GM18520 (cell line): ENCODE results near the gene SPINT2.

Experiments
- ATAC-seq: cut with Tn5 transposase; IDR thresholded peaks from one replicate; pipeline ENCODE4 v1.9.1; 2021; ENCODE audit not compliant: unreplicated experiment

Gene SPINT2

DNA sequence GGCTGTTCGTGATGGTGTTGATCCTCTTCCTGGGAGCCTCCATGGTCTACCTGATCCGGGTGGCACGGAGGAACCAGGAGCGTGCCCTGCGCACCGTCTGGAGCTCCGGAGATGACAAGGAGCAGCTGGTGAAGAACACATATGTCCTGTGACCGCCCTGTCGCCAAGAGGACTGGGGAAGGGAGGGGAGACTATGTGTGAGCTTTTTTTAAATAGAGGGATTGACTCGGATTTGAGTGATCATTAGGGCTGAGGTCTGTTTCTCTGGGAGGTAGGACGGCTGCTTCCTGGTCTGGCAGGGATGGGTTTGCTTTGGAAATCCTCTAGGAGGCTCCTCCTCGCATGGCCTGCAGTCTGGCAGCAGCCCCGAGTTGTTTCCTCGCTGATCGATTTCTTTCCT, 27.5 kb downstream of the SPINT2 start:
- ATAC-seq, result no peak

DNA sequence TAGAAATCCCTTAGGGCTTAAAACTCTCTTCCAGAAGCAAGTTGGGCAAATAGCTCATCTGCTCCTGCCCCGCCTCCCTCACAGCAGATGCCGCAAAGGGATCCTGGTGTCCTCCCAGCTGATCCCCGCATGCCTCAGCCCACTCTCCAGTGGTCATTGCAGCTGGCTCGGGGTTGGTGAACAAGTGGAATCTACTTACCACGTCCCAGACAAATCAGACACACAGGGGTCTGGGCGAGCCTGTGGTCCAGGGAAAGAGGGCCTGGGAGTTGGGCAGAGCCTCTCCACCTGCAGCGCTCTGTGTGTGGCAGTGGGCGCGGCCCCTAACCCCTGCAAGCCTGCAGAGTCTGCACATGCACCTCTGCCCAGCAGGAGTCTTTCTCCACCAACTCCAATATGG, 28.9 kb downstream of the SPINT2 start:
- no peak for ATAC-seq

DNA sequence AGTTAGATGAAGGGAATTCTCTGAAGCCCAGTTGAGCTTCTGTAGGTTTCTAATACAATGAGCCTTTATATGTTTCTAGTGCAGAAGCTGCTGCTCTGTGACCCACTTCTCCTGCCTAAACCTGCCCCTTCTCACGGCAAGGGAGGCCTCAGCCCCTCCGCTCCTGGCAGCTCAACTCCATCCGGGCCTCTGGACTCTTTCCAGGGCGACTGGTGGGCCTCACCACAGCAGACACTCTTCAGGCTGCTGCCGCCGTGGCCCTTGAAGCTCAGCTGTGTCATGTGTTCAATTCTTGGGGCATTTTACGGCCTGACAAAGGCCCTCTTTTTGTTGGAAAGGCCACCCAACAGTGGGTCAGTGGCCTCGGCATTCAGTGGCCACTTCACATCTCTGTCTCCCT, 29.7 kb downstream of the SPINT2 start:
- no peak for ATAC-seq

DNA sequence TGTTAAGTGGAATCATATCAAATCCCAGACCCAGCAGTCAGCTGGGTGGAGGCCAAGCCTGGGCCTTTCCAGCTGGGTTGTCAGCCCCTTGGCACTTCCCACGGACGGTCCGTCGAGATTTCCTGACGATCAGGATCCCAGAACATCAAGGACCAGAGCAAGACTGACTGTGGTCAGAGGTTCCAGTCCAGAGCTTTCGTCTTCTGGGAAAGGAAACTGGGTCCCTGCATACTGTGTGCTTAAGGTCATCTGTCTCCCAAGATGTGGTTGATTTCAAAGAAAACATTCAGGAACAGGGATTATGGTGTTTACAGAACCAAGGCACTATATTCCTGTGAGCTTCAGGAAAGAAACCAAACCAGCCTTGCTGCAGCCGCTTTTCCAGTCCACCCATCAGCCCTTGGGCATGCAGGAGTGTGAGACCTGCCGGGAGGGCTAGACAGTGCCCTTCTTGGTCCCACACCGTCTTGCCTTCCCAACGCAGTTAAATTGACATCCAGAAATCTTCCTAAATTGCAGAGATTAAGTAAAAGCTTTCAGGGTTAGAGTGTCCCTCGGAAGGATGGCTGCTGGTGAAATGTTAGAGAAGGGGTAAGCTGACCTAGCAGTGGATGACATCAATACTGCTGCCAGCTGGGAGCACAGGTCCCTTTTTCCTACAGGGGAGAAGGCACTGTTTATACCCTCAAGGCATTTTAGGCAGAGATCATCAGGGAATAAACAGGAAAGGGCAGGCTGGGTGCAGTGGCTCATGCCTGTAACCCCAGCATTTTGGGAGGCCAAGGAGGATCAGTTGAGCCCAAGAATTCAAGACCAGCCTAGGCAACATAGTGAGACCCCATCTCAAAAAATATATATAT, 34.7 kb downstream of the SPINT2 start:
- no peak for ATAC-seq

DNA sequence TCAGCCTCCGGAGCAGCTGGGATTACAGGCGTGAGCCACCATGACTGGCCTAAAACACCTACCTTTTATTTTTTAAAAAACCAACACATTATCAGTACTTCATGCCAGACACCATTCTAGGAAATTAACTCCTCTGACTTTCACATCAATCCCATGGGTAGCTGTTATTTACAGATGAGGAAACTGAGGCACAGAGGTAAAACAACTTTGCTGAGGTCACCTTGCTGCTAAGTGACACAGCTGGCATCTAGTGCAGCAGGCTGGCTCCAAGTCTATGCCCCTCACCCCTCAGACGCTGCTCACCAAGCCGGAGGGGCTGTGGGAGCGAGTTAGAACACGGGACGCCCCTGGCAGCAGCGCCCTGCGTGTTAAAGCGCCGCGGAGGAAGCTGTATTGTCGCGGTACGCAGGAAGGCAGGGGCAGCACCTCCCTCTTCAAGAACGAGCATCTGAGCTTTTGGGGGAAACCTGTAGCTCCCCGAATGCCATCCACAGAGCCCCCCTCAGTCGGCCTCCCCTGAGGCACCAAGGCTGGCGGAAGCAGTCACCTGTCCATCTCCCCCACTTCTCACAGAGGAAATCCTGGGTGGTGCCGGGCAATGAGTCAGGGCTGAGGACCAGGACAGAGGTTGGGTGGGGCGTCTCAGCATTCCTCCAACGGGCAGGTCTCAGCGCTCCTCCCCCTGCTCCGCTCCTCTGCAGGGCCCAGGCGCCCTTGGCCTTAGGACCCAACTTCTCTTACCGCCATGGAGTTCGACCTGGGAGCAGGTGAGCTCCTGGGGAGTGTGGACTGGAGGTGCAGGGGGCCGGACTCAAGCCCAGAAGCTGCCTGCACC, 39.4 kb downstream of the SPINT2 start, which contains the start of gene C19orf33:
Gene C19orf33, plus strand, starts transcription at position 735 of the 835 bp plus-strand sequence. Its CDS starts 11 bp downstream, at position 746.
- ATAC-seq, result no peak

DNA sequence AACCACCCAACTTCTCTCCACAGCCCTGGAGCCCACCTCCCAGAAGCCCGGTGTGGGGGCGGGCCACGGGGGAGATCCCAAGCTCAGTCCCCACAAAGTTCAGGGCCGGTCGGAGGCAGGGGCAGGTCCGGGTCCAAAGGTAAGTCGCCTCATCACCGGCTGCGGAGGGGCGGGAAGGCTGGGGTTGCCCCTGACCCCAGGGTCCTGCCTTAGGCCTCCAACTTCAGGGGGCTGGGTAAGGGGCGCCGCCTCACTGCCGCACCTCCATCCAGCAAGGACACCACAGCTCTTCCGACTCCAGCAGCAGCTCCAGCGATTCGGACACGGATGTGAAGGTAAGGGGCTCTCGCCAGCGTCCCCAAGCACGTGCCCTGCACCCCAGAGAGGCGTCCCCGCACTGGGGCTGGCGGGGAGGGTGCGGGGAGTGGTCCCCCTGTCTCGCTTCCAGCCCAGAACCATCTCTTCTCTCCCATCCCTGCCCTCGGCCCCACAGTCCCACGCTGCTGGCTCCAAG, 40.0 kb downstream of the SPINT2 start:
- ATAC-seq, result no peak

DNA sequence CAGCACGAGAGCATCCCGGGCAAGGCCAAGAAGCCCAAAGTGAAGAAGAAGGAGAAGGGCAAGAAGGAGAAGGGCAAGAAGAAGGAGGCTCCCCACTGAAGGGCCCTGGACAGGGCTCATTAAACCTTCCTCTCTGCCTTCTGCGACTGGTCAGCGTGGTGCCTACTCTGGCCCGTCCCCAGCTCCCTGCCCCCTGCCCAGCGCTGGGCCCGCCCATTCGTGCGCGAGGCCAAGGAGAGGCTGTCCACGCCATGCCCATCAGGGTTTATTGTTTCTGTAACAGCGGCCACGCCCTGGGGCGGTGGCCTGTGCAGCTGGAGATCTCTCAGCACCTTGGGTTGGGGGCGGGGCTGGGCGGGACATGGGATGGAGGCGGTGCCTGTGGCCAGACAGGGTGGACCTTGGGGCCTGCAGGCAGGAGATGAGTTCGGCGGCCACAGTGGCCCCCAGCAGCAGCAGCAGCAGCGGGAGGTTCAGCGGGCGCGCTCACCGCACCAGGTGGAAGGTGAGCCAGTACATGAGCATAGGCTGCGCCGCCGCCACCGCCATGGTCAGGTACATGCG, 40.6 kb downstream of the SPINT2 start:
- no peak for ATAC-seq

DNA sequence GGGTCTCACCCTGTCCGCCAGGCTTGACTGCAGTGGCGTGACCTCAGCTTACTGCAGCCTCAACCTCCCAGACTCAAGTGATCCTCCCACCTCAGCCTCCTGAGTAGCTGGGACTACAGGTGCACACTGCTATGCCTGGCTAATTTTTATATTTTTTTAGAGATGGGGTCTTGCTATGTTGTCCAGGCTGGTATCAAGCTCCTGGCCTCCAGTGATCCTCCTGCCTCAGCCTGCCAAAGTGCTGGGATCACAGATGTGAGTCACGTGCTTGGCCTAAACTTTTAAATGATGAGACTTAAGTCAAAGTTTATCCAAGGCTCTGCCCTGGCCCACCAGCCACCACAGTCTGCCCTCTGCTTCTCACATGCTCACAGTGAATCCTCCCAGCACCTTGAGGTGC, 41.9 kb downstream of the SPINT2 start:
- ATAC-seq, result no peak

DNA sequence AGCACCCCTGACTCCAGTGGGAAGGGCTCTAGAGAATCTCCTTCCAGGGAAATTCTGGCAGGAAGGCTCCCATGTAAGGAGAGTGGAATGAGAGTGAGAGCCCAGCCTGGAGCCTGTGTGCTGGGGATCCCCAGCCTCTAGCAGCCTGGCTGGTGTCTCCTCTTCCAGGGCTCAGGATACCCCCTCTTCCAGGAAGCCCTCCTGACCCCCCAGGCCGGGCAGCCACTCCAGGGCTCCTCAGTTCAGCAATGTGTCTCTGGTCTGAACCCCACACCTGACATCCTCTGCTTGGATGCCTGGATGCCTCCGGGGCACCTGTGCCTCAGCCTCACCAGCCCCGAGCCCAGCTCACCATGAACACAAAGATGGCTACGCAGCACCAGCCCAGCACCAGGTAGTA, 42.7 kb downstream of the SPINT2 start:
- ATAC-seq, result no peak

DNA sequence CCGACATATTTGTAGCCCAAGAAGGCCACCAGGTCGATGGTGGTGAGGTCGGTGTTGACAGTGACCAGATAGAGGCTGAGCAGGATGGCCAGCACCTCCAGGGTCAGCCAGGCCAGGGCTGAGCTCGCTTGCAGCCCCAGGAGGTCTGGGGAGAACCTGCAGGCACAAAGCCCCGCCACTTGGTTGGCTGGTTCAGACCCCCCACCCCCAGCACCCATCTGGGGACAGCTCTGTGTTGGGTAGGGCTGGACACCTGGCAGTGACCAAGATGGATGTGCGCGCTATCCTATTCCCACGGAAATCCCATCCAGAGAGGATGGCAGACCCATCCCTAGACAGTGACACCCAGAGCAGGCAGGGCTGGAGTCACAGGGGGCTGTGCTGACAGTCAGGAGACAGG, 43.2 kb downstream of the SPINT2 start:
- no peak for ATAC-seq

DNA sequence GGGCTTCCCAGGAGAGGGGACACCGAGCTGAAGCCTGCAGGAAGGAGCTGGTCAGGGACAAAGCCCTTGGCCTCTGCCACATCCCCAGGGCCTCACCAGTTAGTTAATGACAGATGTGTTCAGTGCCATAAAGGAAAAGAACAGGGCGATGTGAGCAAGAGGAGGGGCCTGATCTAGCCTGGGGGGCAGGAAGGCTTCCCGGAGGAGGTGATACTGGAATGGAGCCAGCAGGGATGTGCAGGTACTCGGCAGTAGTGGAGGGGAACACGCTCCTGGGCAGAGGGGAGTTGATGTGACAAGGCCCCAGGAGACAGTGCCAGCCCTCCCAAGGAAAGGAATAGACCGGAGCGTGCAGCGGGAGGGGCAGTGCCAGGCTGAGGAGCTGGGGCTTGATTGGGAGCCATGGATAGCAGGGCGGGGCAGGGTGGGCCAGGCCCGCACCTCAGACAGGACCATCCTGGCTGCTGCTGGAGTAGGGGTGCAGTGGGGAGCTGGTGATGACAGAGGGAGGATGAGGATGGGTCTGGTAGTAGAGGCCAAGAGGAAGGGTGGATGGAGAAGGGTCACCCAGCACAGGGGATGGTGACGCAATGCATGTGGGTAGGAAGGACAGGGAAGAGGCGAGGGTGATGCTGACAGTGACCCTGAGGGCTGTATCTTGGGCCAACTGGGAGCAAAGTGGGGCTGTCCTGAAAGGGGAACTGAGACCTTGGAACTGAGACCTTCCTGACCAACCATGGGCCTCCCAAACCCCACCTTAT, 43.8 kb downstream of the SPINT2 start:
- ATAC-seq, result no peak

DNA sequence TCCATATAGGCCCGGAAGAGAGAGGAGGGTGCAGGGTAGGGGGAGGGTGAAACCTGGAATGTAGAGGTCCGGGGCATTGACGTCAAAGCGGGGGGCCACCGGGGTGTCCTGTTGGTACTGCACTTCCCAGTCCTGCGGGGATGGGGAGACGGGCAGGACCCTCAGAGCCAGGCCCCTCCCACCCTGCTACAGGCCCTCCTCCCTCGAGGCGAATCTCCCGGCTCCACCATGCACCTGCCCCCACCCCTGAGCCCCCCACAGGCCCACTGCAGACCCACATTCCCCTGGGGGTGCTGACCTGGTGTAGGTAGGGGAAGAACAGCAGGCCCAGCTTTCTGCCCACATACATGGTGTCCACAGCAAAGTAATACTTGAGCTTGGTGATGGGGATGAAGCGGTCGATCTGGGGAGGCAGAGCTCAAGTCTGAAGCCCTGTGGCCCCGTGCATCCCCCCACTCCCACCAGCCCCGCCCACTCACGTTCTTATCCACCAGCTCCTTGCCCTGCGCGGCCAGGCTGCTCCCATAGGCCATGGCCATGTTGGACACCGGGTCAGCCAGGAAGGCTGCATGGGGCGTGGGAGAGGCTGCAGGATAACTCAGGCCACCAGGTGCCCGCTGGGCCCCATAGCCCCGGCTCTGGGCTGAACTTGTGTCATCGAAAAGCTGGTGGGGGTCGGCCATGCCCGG, 44.7 kb downstream of the SPINT2 start:
- ATAC-seq, result no peak

DNA sequence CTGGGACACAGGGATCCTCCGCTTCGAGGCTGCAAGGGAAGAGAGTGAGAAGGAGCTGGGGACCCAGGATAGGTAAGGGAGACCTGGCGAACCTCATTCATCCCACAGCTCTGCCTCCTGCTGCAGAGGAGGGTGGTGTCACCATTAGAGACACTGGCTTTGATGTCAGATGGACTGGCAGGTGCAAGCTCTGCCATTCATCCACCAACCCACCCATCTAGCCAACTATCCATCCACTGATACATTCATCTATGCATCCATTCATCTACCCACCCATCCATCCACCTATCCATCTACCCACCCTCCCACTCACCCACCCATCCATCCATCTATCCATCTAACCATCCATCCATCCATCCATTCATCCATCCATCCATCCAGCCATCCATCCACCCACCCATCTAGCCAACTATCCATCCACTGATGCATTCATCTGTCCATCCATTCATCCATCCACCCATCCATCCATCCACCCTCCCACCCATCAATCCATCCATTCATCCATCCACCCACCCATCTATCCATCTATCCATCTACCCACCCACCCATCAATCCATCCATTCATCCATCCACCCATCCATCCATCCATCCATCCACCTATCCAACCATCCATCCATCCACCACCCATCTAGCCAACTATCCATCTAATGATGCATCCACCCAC, 45.4 kb downstream of the SPINT2 start:
- no peak for ATAC-seq

DNA sequence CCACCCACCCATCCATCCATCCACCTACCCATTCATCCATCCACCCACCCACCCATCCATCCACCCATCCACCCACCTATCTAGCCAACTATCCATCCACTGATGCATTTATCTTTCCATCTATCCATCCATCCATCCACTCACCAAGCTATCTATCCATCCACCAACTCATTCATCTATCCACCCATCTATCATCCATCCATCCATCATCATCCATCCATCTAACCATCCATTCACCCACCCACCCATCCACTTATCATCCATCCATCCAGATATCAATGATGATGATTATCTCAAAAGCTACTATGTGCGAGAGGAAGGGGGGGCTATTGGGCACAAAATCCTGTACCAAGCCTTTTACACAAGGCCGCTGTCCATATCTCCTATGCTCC, 45.9 kb downstream of the SPINT2 start:
- no peak for ATAC-seq

DNA sequence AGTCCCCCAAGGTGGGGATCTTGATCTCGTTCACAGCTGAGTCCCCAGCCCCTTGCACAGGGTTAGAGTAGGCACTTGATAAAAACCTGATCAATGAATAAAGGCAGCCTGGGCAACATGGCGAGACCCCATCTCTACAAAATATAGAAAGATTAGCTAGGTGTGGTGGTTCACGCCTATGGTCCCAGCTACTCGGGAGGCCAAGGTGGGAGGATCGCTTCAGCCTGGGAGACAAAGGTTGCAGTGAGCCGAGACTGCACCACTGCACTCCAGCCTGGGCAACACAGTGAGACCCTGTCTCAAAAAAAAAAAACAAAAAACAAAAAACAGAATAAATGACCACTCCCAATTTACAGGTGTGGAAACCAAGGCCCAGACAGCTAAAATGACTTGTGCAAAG, 46.6 kb downstream of the SPINT2 start:
- ATAC-seq, result no peak

DNA sequence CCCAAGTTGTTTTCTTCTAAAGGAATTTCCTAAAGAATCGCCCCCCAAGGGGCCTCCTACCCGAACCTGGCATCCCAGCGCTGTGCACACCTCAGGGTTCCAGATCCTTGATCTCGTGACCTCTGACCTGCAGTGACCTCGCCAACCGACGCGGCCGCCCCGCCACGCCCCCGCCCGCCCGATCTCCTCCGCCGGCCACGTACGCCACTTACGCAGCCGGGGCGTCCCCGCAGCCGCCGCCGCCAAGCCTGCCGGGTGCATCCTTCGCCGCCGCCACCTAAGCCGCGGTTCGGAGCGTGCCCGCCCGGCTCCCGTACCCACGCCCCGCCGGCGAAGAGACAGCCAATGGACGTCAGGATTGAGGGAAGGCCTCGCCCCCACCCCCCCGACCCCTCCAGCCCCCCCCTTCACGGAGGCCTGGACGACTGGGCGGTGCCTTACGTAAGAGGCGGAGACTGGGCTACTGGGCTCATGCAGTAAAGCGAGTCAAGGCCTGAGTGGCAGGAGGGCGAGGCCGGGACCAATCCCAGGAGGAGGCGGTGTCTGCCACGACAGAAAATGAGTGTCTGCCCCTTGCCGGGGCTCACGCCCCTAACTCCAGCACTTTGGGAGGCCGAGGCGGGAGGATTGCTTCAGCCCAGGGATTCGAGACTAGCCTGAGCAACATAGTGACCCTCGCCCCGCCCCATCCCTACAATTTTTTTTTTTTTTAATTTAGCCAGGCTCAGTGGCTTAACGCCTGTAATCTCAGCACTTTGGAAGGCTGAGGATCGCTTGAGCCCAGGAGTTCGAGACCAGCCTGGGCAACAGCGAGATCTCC, 51.5 kb downstream of the SPINT2 start, which contains the start of gene YIF1B:
Gene YIF1B, minus strand, starts transcription at position 291 of the 820 bp plus-strand sequence. Its CDS starts 30 bp downstream, at position 261.
- ATAC-seq, result peak; percentile 85

DNA sequence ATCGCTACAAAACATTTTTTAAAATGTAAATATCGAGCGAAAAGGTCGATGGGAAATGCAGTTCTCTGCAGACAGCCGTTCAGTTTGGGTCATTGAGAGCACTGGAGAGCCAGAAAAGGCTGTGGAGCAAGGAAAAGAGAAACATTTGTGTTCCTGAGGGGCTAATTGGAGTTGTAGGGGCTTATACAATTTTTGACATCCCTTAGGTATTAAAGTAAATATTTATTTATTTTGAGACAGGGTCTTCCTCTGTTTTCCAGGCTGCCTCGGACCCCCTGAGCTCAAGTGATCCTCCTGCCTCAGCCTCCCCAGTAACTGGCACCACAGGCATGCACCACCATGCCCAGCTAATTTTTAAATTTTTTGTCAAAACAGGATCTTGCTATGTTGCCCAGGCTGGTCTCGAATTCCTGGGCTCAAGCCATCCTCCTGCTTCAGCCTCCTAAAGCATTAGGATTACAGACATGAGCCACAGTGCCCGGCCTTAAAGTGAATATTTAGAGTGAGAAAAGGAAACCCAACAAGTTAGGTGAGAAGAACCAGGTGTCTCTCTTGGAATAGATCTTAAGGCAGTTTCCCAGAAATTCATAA, 52.2 kb downstream of the SPINT2 start:
- no peak for ATAC-seq

DNA sequence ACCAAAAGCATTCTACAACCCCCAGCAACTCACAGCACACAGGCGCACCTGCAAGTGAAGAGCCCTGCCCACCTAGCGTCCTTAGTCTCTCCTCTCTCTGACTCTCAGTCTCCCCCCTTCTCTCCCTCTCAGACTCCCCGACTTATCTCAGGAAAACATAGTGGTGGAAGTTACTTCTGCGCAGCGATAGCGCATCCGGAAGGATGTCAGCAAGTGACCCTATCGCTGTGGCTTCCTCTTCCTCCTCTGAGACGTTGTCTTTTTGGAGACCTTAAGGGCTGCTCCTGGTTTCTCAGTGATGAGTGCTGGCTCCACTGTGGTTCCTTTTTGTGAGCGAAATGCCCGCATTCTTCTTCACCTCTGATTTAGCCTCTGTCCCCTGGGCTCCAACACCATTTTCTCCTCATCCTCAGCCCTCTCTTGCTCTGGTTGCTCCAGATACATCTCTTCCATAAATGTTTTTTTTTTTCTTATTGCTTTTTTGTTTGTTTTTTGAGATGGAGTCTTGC, 52.8 kb downstream of the SPINT2 start:
- ATAC-seq, result no peak
